GM23338 (cell line): ENCODE measurements around the gene MGAT3. TPM values are rescaled to one million over a fixed set of nuclear protein-coding genes. Genes with fewer than 3 reads are reported as not detected.

Experiments
- ATAC-seq: fragments of 200-7000 bp; cut with Tn5 transposase; 3 replicates; pipeline ENCODE4 v1.9.1; 2020
- DNase-seq: peaks from one replicate; pipeline ENCODE4 v3.0.0-alpha.2; 2015; ENCODE audit warnings: low spot score
- H2AFZ ChIP-seq: fragments of 200-600 bp; sonication (generic); 2 replicates; pipeline ENCODE4 v1.8.0; 2016; ENCODE audit warnings: antibody characterized with exemption, mild to moderate bottlenecking, moderate library complexity
- H3F3A ChIP-seq: fragments of 200-600 bp; sonication (generic); replicated peaks from 2 replicates; pipeline ENCODE4 v1.8.0; 2017; ENCODE audit warnings: antibody characterized with exemption, mixed run types, low read depth
- H3K27ac ChIP-seq: fragments of 200-600 bp; sonication (generic); 2 replicates; pipeline ENCODE4 v1.6.1; 2016; ENCODE audit warnings: low read depth
- H3K27me3 ChIP-seq: fragments of 200-600 bp; sonication (generic); 2 replicates; pipeline ENCODE4 v1.8.0; 2016; ENCODE audit warnings: mild to moderate bottlenecking, mixed run types, moderate library complexity; ENCODE audit not compliant: insufficient read depth
- H3K36me3 ChIP-seq: fragments of 200-600 bp; sonication (generic); 2 replicates; pipeline ENCODE4 v1.8.0; 2016; ENCODE audit warnings: mild to moderate bottlenecking; ENCODE audit not compliant: insufficient read depth
- H3K4me1 ChIP-seq: fragments of 200-600 bp; sonication (generic); 2 replicates; pipeline ENCODE4 v1.8.0; 2016; ENCODE audit warnings: mild to moderate bottlenecking, moderate library complexity; ENCODE audit not compliant: insufficient read depth
- H3K4me2 ChIP-seq: fragments of 200-600 bp; sonication (generic); 2 replicates; pipeline ENCODE4 v1.7.1; 2017; ENCODE audit warnings: mixed run types
- H3K4me3 ChIP-seq: fragments of 200-600 bp; sonication (generic); 2 replicates; pipeline ENCODE4 v1.6.1; 2016; ENCODE audit warnings: mixed run types
- H3K79me2 ChIP-seq: fragments of 200-600 bp; sonication (generic); replicated peaks from 2 replicates; pipeline ENCODE4 v1.8.0; 2017; ENCODE audit warnings: mild to moderate bottlenecking; ENCODE audit not compliant: insufficient read depth
- H3K9me2 ChIP-seq: fragments of 200-600 bp; sonication (generic); 2 replicates; pipeline ENCODE4 v1.8.0; 2017; ENCODE audit not compliant: insufficient read depth
- H4K20me1 ChIP-seq: fragments of 200-600 bp; sonication (generic); replicated peaks from 2 replicates; pipeline ENCODE4 v1.8.0; 2017; ENCODE audit warnings: mild to moderate bottlenecking; ENCODE audit not compliant: insufficient read depth
- H3K27ac Mint-ChIP-seq: 2 replicates; pipeline ENCODE4 v1.8.0; 2020; ENCODE audit warnings: inconsistent platforms, mild to moderate bottlenecking, moderate library complexity, mixed read lengths
- H3K27me3 Mint-ChIP-seq: 3 replicates; pipeline ENCODE4 v1.8.0; 2022; ENCODE audit warnings: low read depth, mild to moderate bottlenecking, moderate library complexity, mixed read lengths, inconsistent platforms; ENCODE audit not compliant: insufficient read depth, poor library complexity
- H3K36me3 Mint-ChIP-seq: 3 replicates; pipeline ENCODE4 v1.8.0; 2021; ENCODE audit warnings: low read depth, mild to moderate bottlenecking, inconsistent platforms, moderate library complexity, mixed read lengths
- H3K4me1 Mint-ChIP-seq: 3 replicates; pipeline ENCODE4 v1.8.0; 2020; ENCODE audit warnings: mild to moderate bottlenecking, inconsistent platforms, mixed read lengths
- H3K4me3 Mint-ChIP-seq: 3 replicates; pipeline ENCODE4 v1.8.0; 2021; ENCODE audit warnings: moderate library complexity, mild to moderate bottlenecking, inconsistent platforms, mixed read lengths
- H3K9me3 Mint-ChIP-seq: 3 replicates; pipeline ENCODE4 v1.8.0; 2020; ENCODE audit warnings: moderate library complexity, mild to moderate bottlenecking, inconsistent platforms, mixed read lengths
- CTCF ChIP-seq, 2 experiments: fragments of 200-600 bp in 1 of 2; sonication (generic) in 1 of 2; conservative IDR thresholded peaks; 2 replicates each; pipeline versions ENCODE4 v1.5.1 to v1.6.1; 2016 to 2017; ENCODE audit warnings: antibody characterized with exemption in 2 of 2, low read depth in 2 of 2, mild to moderate bottlenecking in 2 of 2, moderate library complexity in 1 of 2
- EZH2 ChIP-seq: fragments of 200-600 bp; sonication (generic); IDR thresholded peaks from one replicate; pipeline ENCODE4 v1.8.0; 2017; ENCODE audit warnings: antibody characterized with exemption, mild to moderate bottlenecking, low read depth; ENCODE audit not compliant: unreplicated experiment
- EZH2phosphoT487 ChIP-seq: fragments of 200-600 bp; sonication (generic); IDR thresholded peaks from one replicate; pipeline ENCODE4 v1.8.1; 2018; ENCODE audit warnings: antibody characterized with exemption; ENCODE audit not compliant: unreplicated experiment
- JUNB ChIP-seq: IDR thresholded peaks from one replicate; pipeline ENCODE4 v1.6.1; 2016; ENCODE audit warnings: antibody characterized with exemption; ENCODE audit not compliant: unreplicated experiment
- REST ChIP-seq: IDR thresholded peaks from one replicate; pipeline ENCODE4 v1.6.1; 2018; ENCODE audit warnings: antibody characterized with exemption; ENCODE audit not compliant: unreplicated experiment
- STAT1 ChIP-seq: IDR thresholded peaks from one replicate; pipeline ENCODE4 v1.6.1; 2016; ENCODE audit warnings: antibody characterized with exemption; ENCODE audit not compliant: unreplicated experiment
- ZNF114 ChIP-seq: fragments of 250-450 bp; sonication (Bioruptor Pico); IDR thresholded peaks from 2 replicates; pipeline ENCODE4 v1.5.0; 2020; ENCODE audit warnings: mild to moderate bottlenecking, moderate library complexity
- polyA plus RNA-seq: library from polyadenylated mRNA; unstranded; fragments of >200 nt; fragmentation: Nextera tagmentation; extraction: Ambion mirVana; gene quantifications from 2 replicates; pipeline ENCODE4 v1.2.1, GENCODE V29; 2016
- total RNA-seq: library from RNA; depleted of rRNA; stranded (reverse); fragments of >200 nt; shearing (Covaris generic); gene quantifications from 2 replicates; pipeline ENCODE4 v1.2.3, GENCODE V29; 2014

MGAT3 gene
- total and polyA plus RNA-seq, 2 experiments from 2014 or later, result 1.7 to 10.2 TPM

GRCh38 chr22:39414377-39414776, 42.4 kb upstream of the MGAT3 start:
- H3K27me3 Mint-ChIP-seq, result peaks cover 7% of the 10 kb centered on the region
- TF ChIP-seq ZNF114 (CRISPR knock-in tag), result no peak
- TF ChIP-seq CTCF (conservative IDR thresholded peaks at IDR 0.05; ENCODE audit: low read depth in 2 of 2), result no peak
- TF ChIP-seq EZH2, result no peak
- no peak for TF ChIP-seq STAT1
- Histone ChIP-seq H3K79me2 (peaks cover 8% of the 10 kb centered on the region; the same call in 1 of the 2 replicates), H3K4me1 (no peaks in the 10 kb centered on the region; the same call in 1 of the 2 replicates), H3F3A (no peaks in the 10 kb centered on the region), H3K36me3 (no peaks in the 10 kb centered on the region), H4K20me1 (no peaks in the 10 kb centered on the region; the same call in 1 of the 2 replicates), H2AFZ (no peak overlapping the region), H3K27ac (no peak overlapping the region), H3K4me3 (no peak overlapping the region), H3K27me3 (no peaks in the 10 kb centered on the region), H3K9me2 (no peaks in the 10 kb centered on the region), H3K4me2 (no peak overlapping the region)
- DNase-seq (no peak), ATAC-seq (no peak)
- no peaks in the 10 kb centered on the region for H3K9me3 Mint-ChIP-seq
- no peaks in the 10 kb centered on the region; the same call in 1 of the 3 replicates for H3K4me1 Mint-ChIP-seq
- H3K27ac Mint-ChIP-seq, result no peak overlapping the region
- peaks cover 23% of the 10 kb centered on the region for H3K36me3 Mint-ChIP-seq
- no peak overlapping the region for H3K4me3 Mint-ChIP-seq

- Mint-ChIP-seq H3K27ac (no peak overlapping the region), H3K27me3 (peaks cover 5% of the 10 kb centered on the region), H3K36me3 (peaks cover 28% of the 10 kb centered on the region), H3K9me3 (no peaks in the 10 kb centered on the region), H3K4me1 (no peaks in the 10 kb centered on the region; the same call in 1 of the 3 replicates), H3K4me3 (no peak overlapping the region)
- Histone ChIP-seq H3K27me3 (no peaks in the 10 kb centered on the region), H3K27ac (no peak overlapping the region), H3K9me2 (no peaks in the 10 kb centered on the region), H2AFZ (no peak overlapping the region), H3K79me2 (peaks cover 8% of the 10 kb centered on the region; the same call in 1 of the 2 replicates), H3K36me3 (no peaks in the 10 kb centered on the region), H3K4me2 (no peak overlapping the region), H3F3A (no peaks in the 10 kb centered on the region), H3K4me1 (no peaks in the 10 kb centered on the region; the same call in 1 of the 2 replicates), H4K20me1 (no peaks in the 10 kb centered on the region; the same call in 1 of the 2 replicates), H3K4me3 (no peak overlapping the region)
- ATAC-seq (no peak), DNase-seq (no peak)
- TF ChIP-seq JUNB, result no peak
- no peak for TF ChIP-seq CTCF (conservative IDR thresholded peaks at IDR 0.05; ENCODE audit: low read depth in 2 of 2)
- TF ChIP-seq REST, result no peak
- TF ChIP-seq EZH2phosphoT487, result no peak
These were observed 41.9 kb upstream of the MGAT3 start for GRCh38 chr22:39414886-39415285.
